Stomach (tissue), 4 donors: ENCODE measurements around the gene GRAMD1B.

Experiments used
- CTCF ChIP-seq, 7 experiments: fragments of 450-650 bp in 4 of 7; fragments of 200-600 bp in 3 of 7; sonication (generic) in 3 of 7; IDR thresholded peaks; one replicate each; pipeline ENCODE4 v1.5.1; 2016 to 2019; ENCODE audit warnings: antibody characterized with exemption in 7 of 7, control low read depth in 2 of 7, mild to moderate bottlenecking in 1 of 7
- POLR2A ChIP-seq, 4 donors: fragments of 450-650 bp; IDR thresholded peaks; one replicate each; pipeline ENCODE4 v1.6.1; 2016; ENCODE audit warnings: antibody characterized with exemption in 4 of 4, control low read depth in 2 of 4, mild to moderate bottlenecking in 1 of 4, moderate library complexity in 1 of 4
- POLR2AphosphoS5 ChIP-seq, 3 donors: sonication (generic); formaldehyde crosslinking; IDR thresholded peaks; one replicate each; pipeline ENCODE4 v1.6.1; 2016; ENCODE audit warnings: antibody characterized with exemption in 3 of 3

GRCh38 chr11:123441161-123441560 lies 11.1 kb downstream of the GRAMD1B start:
- TF ChIP-seq CTCF (IDR thresholded peaks at IDR 0.05) (no peak), POLR2AphosphoS5 (IDR thresholded peaks at IDR 0.05) (no peak), POLR2A (IDR thresholded peaks at IDR 0.05) (no peak)
